T follicular helper cell (primary cell): ENCODE data around the gene CD80.

ENCODE experiments used
- DNase-seq: peaks from one replicate; pipeline ENCODE4 v3.0.0-alpha.2; 2020; ENCODE audit warnings: low read depth

The CD80 gene

GRCh38 chr3:119494597-119494996 lies 64.8 kb downstream of the CD80 start:
- no peak for DNase-seq

GRCh38 chr3:119492810-119493209 lies 66.6 kb downstream of the CD80 start:
- no peak for DNase-seq

- no peak for DNase-seq
Measured at GRCh38 chr3:119492128-119492527, 67.3 kb downstream of the CD80 start.

GRCh38 chr3:119490153-119490552 lies 69.3 kb downstream of the CD80 start:
- no peak for DNase-seq

- DNase-seq, result no peak
Measured at GRCh38 chr3:119485563-119485962, 73.9 kb downstream of the CD80 start.

- no peak for DNase-seq
Measured at GRCh38 chr3:119483101-119483500, 76.3 kb downstream of the CD80 start.

GRCh38 chr3:119481079-119481478 lies 78.3 kb downstream of the CD80 start:
- DNase-seq, result no peak
